AG04449 (cell line): ENCODE measurements around the gene BAZ2B.

Experiments used
- CTCF ChIA-PET: fragments of 350-600 bp; formaldehyde crosslinking; extraction: SDS; loops from one replicate; lab custom pipeline; 2021; ENCODE audit warnings: antibody characterized with exemption; lab: Yijun Ruan, JAX
- POLR2A ChIA-PET: fragments of 400-600, 350-600 bp; formaldehyde crosslinking; extraction: SDS; loops from one replicate; lab custom pipeline; 2020; ENCODE audit warnings: antibody characterized with exemption, inconsistent platforms; lab: Yijun Ruan, JAX
- DNase-seq: peaks from one replicate; pipeline ENCODE4 v3.0.0-alpha.2; 2010; ENCODE audit warnings: low read depth, low spot score
- H3K4me3 ChIP-seq: 2 replicates; pipeline ENCODE4 v1.5.1; 2011; ENCODE audit warnings: low read depth, mild to moderate bottlenecking, control low read depth, low read length
- CTCF ChIP-seq: IDR thresholded peaks from one replicate; pipeline ENCODE4 v1.5.1; 2011; ENCODE audit warnings: mild to moderate bottlenecking, moderate library complexity, low read length, control low read depth, inconsistent platforms; ENCODE audit not compliant: insufficient read depth; ENCODE audit errors: missing control alignments

Gene BAZ2B

GRCh38 chr2:159457589-159457988, 158.8 kb downstream of the BAZ2B start:
- H3K4me3 ChIP-seq, result no peak overlapping the region
- ChIA-PET POLR2A (no interaction called here), CTCF (no interaction called here)
- DNase-seq, result no peak
- TF ChIP-seq CTCF, result no peak

- DNase-seq, result peak; percentile 83
- no peak for TF ChIP-seq CTCF
- CTCF ChIA-PET, result interaction anchor here (1.1 kb wide), 1 partner anchor 21 kb away, joined by 3 read pairs; no protein-coding TSS in a partner anchor
- POLR2A ChIA-PET, result no interaction called here
- no peak overlapping the region for H3K4me3 ChIP-seq
Observed at GRCh38 chr2:159456500-159457426, 159.6 kb downstream of the BAZ2B start.

- no peak for DNase-seq
- CTCF ChIA-PET, result interaction anchor here (1.1 kb wide), 1 partner anchor 22 kb away, joined by 3 read pairs; no protein-coding TSS in a partner anchor
- no peak overlapping the region for H3K4me3 ChIP-seq
- no peak for TF ChIP-seq CTCF
- POLR2A ChIA-PET, result interaction anchor here (0.5 kb wide), 1 partner anchor 17 kb away, joined by 5 read pairs; no protein-coding TSS in a partner anchor
Observed at GRCh38 chr2:159455330-159455918, 160.9 kb downstream of the BAZ2B start.

GRCh38 chr2:159454185-159454584, 162.2 kb downstream of the BAZ2B start:
- DNase-seq, result no peak
- H3K4me3 ChIP-seq, result no peak overlapping the region
- CTCF ChIA-PET, result no interaction called here
- POLR2A ChIA-PET, result no interaction called here
- TF ChIP-seq CTCF, result no peak

GRCh38 chr2:159450180-159450579, 166.2 kb downstream of the BAZ2B start:
- TF ChIP-seq CTCF, result no peak
- H3K4me3 ChIP-seq, result no peak overlapping the region
- ChIA-PET CTCF (no interaction called here), POLR2A (no interaction called here)
- DNase-seq, result no peak

- CTCF ChIA-PET, result no interaction called here
- no peak overlapping the region for H3K4me3 ChIP-seq
- DNase-seq, result no peak
- POLR2A ChIA-PET, result no interaction called here
- TF ChIP-seq CTCF, result no peak
Observed at GRCh38 chr2:159449504-159450124, 166.7 kb downstream of the BAZ2B start.
